Fibroblast of pulmonary artery (primary cell): ENCODE results near the gene NFAT5.
A peak's percentile ranks its signal among the peaks of the same experiment; 100 is the strongest.
"Not testable (repeated sequence)": the region's sequence is repeated elsewhere in the genome, so short reads cannot be mapped to it uniquely, and the experiment has no call there.

Experiments
- DNase-seq: peaks from one replicate; pipeline ENCODE4 v3.0.0-alpha.2; 2010; ENCODE audit warnings: low read depth
- H3K4me3 ChIP-seq: replicated peaks from 2 replicates; pipeline ENCODE4 v1.5.1; 2011; ENCODE audit warnings: low read depth, mild to moderate bottlenecking, control low read depth, low read length, moderate library complexity
- CTCF ChIP-seq: IDR thresholded peaks from 2 replicates; pipeline ENCODE4 v1.5.1; 2011; ENCODE audit warnings: mild to moderate bottlenecking, control low read depth, low read length, inconsistent platforms; ENCODE audit errors: missing control alignments

Gene NFAT5

GRCh38 chr16:69537706-69538080, 28.1 kb upstream of the NFAT5 start:
- no peak for TF ChIP-seq CTCF
- DNase-seq = no peak
- H3K4me3 ChIP-seq = no peak overlapping the region

DNA sequence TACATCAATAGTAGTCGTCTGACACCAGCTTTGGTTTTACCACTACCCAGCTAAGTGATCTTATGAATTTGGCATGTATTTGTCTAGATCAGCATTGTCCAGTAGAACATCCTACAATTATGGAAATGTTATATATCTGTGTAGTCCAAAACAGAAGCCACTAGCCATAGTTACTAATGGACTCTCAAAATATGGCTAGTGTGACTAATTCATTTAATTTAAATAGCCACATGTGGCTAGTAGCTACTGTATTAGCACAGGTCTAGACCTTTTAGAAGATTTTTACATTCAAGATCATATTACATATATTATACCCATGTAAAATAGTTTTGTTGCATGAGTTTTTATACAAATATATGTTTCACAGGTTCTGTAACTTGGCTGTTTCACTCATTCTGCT, 27.0 kb upstream of the NFAT5 start:
- H3K4me3 ChIP-seq = no peak overlapping the region
- TF ChIP-seq CTCF = no peak
- DNase-seq = no peak

- DNase-seq = peak; percentile 59
- no peak for TF ChIP-seq CTCF
Measured at GRCh38 chr16:69542974-69543373, 22.8 kb upstream of the NFAT5 start.

GRCh38 chr16:69544088-69544487, 21.7 kb upstream of the NFAT5 start:
- no peak overlapping the region for H3K4me3 ChIP-seq
- no peak for DNase-seq
- TF ChIP-seq CTCF = no peak

More at GRCh38 chr16:69542974-69543373, 22.8 kb upstream of the NFAT5 start:
- H3K4me3 ChIP-seq = no peak overlapping the region

DNA sequence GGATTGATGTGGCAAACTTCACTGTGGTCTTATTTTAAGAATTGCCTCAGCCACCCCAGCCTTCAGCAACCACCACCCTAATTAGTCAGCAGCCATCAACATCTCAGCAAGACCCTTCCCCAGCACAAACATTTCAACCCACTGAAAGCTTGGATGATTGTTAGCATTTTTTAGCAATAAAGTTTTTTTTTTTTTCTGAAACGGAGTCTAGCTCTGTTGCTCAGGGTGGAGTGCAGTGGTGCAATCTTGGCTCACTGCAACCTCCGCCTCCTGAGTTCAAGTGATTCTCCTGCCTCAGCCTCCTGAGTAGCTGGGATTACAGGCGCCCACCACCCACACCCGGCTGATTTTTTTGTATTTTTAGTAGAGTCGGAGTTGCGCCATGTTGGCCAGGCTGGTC, 19.1 kb upstream of the NFAT5 start:
- DNase-seq, H3K4me3 ChIP-seq: not testable (repeated sequence)

DNA sequence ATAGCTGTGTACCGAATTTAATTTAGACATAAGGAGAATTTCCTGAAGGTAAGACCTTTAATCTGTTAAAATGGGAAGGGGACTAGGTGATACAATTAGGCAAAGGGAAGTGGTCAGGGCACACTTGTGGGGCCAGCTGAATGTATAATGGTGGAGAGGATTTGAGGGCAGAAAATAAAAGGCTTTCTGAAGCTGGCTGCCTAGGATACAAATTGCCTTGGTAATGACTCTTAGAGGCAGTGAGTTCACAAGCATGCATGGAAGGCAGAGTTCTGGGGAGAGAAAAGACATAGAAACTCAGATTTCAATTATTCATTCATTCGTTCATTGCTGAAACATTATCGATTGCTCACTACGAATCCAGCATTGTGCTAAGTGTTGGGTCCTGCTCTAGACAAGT, 12.4 kb upstream of the NFAT5 start:
- DNase-seq = no peak
- no peak for TF ChIP-seq CTCF
- H3K4me3 ChIP-seq = no peak overlapping the region

DNA sequence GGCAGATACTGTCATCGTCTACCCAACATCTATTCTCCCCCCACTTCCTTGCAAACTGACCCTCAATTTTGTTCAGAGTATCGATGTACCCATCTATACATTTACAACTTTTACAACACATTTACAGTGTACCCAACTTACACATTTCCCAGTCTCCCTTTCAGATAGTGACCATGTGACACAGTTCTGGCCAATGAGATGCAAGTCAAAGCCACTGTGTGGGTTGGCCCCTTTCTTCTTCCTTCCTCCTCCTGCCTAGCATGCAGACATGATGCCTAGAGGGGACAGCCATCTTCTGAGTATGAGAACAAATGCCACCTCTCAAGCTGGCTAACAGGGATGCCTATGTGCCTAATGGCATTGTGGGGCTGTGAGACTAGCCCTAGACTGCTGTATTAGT, 11.3 kb upstream of the NFAT5 start:
- no peak overlapping the region for H3K4me3 ChIP-seq
- no peak for TF ChIP-seq CTCF
- DNase-seq = no peak

GRCh38 chr16:69555437-69555836, 10.3 kb upstream of the NFAT5 start:
- DNase-seq = no peak
- H3K4me3 ChIP-seq = no peak overlapping the region
- no peak for TF ChIP-seq CTCF
